HepG2 (cell line): ENCODE results near the gene KATNB1. TPM values are rescaled to one million over a fixed set of nuclear protein-coding genes. Genes with fewer than 3 reads are reported as not detected.

Experiments
- BHLHE40 ChIP-seq: IDR thresholded peaks from 2 replicates; pipeline ENCODE4 v1.6.1; 2011; ENCODE audit warnings: low read length, improper control_type of control experiment
- CENPT ChIP-seq: sonication (generic); formaldehyde crosslinking; IDR thresholded peaks from 2 replicates; pipeline ENCODE4 v1.8.0; 2022; ENCODE audit warnings: low read depth, mild to moderate bottlenecking, moderate library complexity, missing genetic modification reagents
- FOXC1 ChIP-seq: sonication (generic); formaldehyde crosslinking; IDR thresholded peaks from 2 replicates; pipeline ENCODE4 v1.8.0; 2022; ENCODE audit warnings: mild to moderate bottlenecking, missing genetic modification reagents, borderline replicate concordance
- FOXM1 ChIP-seq: sonication (generic); formaldehyde crosslinking; IDR thresholded peaks from 2 replicates; pipeline ENCODE4 v1.5.0; 2020; ENCODE audit warnings: missing genetic modification reagents
- HNRNPK ChIP-seq: fragments of 200-400 bp; formaldehyde crosslinking; IDR thresholded peaks from 2 replicates; pipeline ENCODE4 v1.6.1; 2018; ENCODE audit warnings: low read length, low read depth, moderate library complexity, mild to moderate bottlenecking; ENCODE audit not compliant: poor library complexity, severe bottlenecking
- KDM5B ChIP-seq: sonication (generic); formaldehyde crosslinking; IDR thresholded peaks from 2 replicates; pipeline ENCODE4 v1.4.0; 2020; ENCODE audit warnings: missing genetic modification reagents, mild to moderate bottlenecking, borderline replicate concordance
- NFIC ChIP-seq: IDR thresholded peaks from 2 replicates; pipeline ENCODE4 v1.6.1; 2012; ENCODE audit warnings: mild to moderate bottlenecking, low read length, inconsistent platforms
- PHF8 ChIP-seq: sonication (generic); formaldehyde crosslinking; IDR thresholded peaks from 2 replicates; pipeline ENCODE4 v1.5.0; 2020; ENCODE audit warnings: missing genetic modification reagents
- TCF7L2 ChIP-seq: IDR thresholded peaks from 2 replicates; pipeline ENCODE4 v1.6.1; 2011; ENCODE audit warnings: mild to moderate bottlenecking, low read depth, low read length, moderate library complexity
- THAP11 ChIP-seq: IDR thresholded peaks from 2 replicates; pipeline ENCODE4 v1.6.1; 2016; ENCODE audit warnings: missing biosample characterization, missing genetic modification reagents
- ZNF3 ChIP-seq: IDR thresholded peaks from 2 replicates; pipeline ENCODE4 v1.7.0; 2017; ENCODE audit warnings: inconsistent platforms
- ZNF335 ChIP-seq: sonication (generic); formaldehyde crosslinking; IDR thresholded peaks from 2 replicates; pipeline ENCODE4 v1.4.0; 2020; ENCODE audit warnings: missing genetic modification reagents
- ZNF564 ChIP-seq: sonication (generic); formaldehyde crosslinking; IDR thresholded peaks from 2 replicates; pipeline ENCODE4 v1.8.1; 2023; ENCODE audit warnings: mild to moderate bottlenecking, missing genetic modification reagents
- ZNF598 ChIP-seq: sonication (generic); formaldehyde crosslinking; IDR thresholded peaks from 2 replicates; pipeline ENCODE4 v1.5.1; 2020; ENCODE audit warnings: mild to moderate bottlenecking, missing genetic modification reagents, borderline replicate concordance
- ZNF781 ChIP-seq: sonication (generic); formaldehyde crosslinking; IDR thresholded peaks from 2 replicates; pipeline ENCODE4 v1.5.1; 2020; ENCODE audit warnings: borderline replicate concordance, mild to moderate bottlenecking, missing genetic modification reagents; ENCODE audit errors: not compliant biosample characterization
- ZNF782 ChIP-seq: sonication (generic); formaldehyde crosslinking; IDR thresholded peaks from 2 replicates; pipeline ENCODE4 v1.4.0; 2020; ENCODE audit warnings: missing genetic modification reagents, mild to moderate bottlenecking, borderline replicate concordance
- polyA plus RNA-seq, 8 experiments: library from polyadenylated mRNA; depleted of rRNA in 3 of 8; stranded (reverse) in 7 of 8; unstranded in 1 of 8; fragments of >200 nt; fragmentation: Illumina TruSeq in 4 of 8; extraction: Trizol in 4 of 8; gene quantifications; 2 replicates each; pipeline versions ENCODE4 v1.2.1 to v1.2.3, GENCODE V29; 2011 to 2016; ENCODE audit warnings: low read depth in 4 of 8, missing spikeins in 1 of 8, mixed read lengths in 1 of 8; ENCODE audit not compliant: insufficient read depth in 1 of 8
- total RNA-seq, 5 experiments: library from RNA; depleted of rRNA; stranded (reverse); fragments of >200 nt; fragmentation: Illumina TruSeq; extraction: Trizol; gene quantifications; 2 replicates each; pipeline ENCODE4 v1.2.3, GENCODE V29; 2016; ENCODE audit warnings: low read depth in 1 of 5
- TF ChIP-seq, protein P1 (sequence below), 2 experiments: IDR thresholded peaks; 2 replicates each; pipeline ENCODE4 v1.6.1; 2011 to 2012; ENCODE audit warnings: low read length in 2 of 2, borderline replicate concordance in 1 of 2, low read depth in 1 of 2, mild to moderate bottlenecking in 1 of 2, moderate library complexity in 1 of 2
- TF ChIP-seq, protein P2 (sequence below): sonication (generic); formaldehyde crosslinking; IDR thresholded peaks from 2 replicates; pipeline ENCODE4 v1.8.1; 2023; ENCODE audit warnings: mild to moderate bottlenecking, missing genetic modification reagents
- TF ChIP-seq, protein P3 (sequence below): sonication (generic); formaldehyde crosslinking; IDR thresholded peaks from 2 replicates; pipeline ENCODE4 v1.4.0; 2020; ENCODE audit warnings: missing genetic modification reagents, borderline replicate concordance
- TF ChIP-seq, protein P4 (sequence below): sonication (generic); formaldehyde crosslinking; IDR thresholded peaks from 2 replicates; pipeline ENCODE4 v1.4.0; 2020; ENCODE audit warnings: mild to moderate bottlenecking, missing genetic modification reagents
- TF ChIP-seq, protein P5 (sequence below): sonication (generic); formaldehyde crosslinking; IDR thresholded peaks from 2 replicates; pipeline ENCODE4 v1.4.0; 2020; ENCODE audit warnings: missing genetic modification reagents; ENCODE audit errors: not compliant biosample characterization

The KATNB1 gene
- total and polyA plus RNA-seq, 2 of the 13 experiments (the other 11 are each of a cell fraction or from before 2014, with no cell fraction given): 31.5 to 43.5 TPM

DNA sequence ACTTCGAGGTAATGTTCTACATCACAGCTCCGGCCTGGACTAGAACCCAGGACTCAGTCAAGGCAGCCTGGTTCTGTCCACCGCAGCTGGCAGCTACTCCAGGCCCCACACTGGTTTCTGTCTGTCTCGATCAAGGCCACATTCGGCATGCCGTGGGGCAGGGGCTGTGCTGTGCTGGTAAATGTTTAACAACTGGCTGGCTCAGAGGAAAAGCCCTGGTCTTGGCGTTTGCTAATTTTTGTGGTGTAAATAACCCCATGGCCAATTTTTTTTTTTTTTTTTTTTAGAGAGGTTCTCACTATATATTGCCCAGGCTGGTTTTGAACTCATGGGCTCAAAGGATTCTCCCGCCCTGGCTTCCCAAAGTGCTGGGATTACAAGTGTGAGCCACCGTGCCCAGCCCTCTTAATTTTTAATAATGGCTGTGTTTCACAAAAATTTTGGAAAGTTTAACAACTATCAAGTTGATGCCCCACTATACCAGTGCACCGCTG is 41.3 kb upstream of the KATNB1 start (continued):
- no peak for TF ChIP-seq ZNF781 (CRISPR knock-in tag)
- no peak for TF ChIP-seq CENPT (CRISPR knock-in tag)
- TF ChIP-seq, protein P1, sequence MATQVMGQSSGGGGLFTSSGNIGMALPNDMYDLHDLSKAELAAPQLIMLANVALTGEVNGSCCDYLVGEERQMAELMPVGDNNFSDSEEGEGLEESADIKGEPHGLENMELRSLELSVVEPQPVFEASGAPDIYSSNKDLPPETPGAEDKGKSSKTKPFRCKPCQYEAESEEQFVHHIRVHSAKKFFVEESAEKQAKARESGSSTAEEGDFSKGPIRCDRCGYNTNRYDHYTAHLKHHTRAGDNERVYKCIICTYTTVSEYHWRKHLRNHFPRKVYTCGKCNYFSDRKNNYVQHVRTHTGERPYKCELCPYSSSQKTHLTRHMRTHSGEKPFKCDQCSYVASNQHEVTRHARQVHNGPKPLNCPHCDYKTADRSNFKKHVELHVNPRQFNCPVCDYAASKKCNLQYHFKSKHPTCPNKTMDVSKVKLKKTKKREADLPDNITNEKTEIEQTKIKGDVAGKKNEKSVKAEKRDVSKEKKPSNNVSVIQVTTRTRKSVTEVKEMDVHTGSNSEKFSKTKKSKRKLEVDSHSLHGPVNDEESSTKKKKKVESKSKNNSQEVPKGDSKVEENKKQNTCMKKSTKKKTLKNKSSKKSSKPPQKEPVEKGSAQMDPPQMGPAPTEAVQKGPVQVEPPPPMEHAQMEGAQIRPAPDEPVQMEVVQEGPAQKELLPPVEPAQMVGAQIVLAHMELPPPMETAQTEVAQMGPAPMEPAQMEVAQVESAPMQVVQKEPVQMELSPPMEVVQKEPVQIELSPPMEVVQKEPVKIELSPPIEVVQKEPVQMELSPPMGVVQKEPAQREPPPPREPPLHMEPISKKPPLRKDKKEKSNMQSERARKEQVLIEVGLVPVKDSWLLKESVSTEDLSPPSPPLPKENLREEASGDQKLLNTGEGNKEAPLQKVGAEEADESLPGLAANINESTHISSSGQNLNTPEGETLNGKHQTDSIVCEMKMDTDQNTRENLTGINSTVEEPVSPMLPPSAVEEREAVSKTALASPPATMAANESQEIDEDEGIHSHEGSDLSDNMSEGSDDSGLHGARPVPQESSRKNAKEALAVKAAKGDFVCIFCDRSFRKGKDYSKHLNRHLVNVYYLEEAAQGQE (IDR thresholded peaks at IDR 0.05; ENCODE audit: borderline replicate concordance in 1 of 2, low read depth in 1 of 2, low read length in 2 of 2): peak in 1 of 2 experiments; percentile 10; a peak in 1 of 4 replicates
- no peak for TF ChIP-seq HNRNPK
- no peak for TF ChIP-seq BHLHE40
- no peak for TF ChIP-seq ZNF598
- TF ChIP-seq ZNF3 (CRISPR knock-in tag): no peak
- TF ChIP-seq TCF7L2: no peak
- TF ChIP-seq NFIC: no peak
- TF ChIP-seq KDM5B: no peak
- TF ChIP-seq, protein P2, sequence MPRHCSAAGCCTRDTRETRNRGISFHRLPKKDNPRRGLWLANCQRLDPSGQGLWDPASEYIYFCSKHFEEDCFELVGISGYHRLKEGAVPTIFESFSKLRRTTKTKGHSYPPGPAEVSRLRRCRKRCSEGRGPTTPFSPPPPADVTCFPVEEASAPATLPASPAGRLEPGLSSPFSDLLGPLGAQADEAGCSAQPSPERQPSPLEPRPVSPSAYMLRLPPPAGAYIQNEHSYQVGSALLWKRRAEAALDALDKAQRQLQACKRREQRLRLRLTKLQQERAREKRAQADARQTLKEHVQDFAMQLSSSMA (CRISPR knock-in tag): no peak
- TF ChIP-seq PHF8 (CRISPR knock-in tag): no peak
- TF ChIP-seq, protein P3, sequence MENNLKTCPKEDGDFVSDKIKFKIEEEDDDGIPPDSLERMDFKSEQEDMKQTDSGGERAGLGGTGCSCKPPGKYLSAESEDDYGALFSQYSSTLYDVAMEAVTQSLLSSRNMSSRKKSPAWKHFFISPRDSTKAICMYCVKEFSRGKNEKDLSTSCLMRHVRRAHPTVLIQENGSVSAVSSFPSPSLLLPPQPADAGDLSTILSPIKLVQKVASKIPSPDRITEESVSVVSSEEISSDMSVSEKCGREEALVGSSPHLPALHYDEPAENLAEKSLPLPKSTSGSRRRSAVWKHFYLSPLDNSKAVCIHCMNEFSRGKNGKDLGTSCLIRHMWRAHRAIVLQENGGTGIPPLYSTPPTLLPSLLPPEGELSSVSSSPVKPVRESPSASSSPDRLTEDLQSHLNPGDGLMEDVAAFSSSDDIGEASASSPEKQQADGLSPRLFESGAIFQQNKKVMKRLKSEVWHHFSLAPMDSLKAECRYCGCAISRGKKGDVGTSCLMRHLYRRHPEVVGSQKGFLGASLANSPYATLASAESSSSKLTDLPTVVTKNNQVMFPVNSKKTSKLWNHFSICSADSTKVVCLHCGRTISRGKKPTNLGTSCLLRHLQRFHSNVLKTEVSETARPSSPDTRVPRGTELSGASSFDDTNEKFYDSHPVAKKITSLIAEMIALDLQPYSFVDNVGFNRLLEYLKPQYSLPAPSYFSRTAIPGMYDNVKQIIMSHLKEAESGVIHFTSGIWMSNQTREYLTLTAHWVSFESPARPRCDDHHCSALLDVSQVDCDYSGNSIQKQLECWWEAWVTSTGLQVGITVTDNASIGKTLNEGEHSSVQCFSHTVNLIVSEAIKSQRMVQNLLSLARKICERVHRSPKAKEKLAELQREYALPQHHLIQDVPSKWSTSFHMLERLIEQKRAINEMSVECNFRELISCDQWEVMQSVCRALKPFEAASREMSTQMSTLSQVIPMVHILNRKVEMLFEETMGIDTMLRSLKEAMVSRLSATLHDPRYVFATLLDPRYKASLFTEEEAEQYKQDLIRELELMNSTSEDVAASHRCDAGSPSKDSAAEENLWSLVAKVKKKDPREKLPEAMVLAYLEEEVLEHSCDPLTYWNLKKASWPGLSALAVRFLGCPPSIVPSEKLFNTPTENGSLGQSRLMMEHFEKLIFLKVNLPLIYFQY (CRISPR knock-in tag): no peak
- no peak for TF ChIP-seq ZNF564 (CRISPR knock-in tag)
- TF ChIP-seq, protein P4, sequence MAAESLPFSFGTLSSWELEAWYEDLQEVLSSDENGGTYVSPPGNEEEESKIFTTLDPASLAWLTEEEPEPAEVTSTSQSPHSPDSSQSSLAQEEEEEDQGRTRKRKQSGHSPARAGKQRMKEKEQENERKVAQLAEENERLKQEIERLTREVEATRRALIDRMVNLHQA (CRISPR knock-in tag): no peak
- no peak for TF ChIP-seq FOXM1
- no peak for TF ChIP-seq THAP11 (CRISPR knock-in tag)
- TF ChIP-seq FOXC1 (CRISPR knock-in tag): no peak
- no peak for TF ChIP-seq ZNF335
- no peak for TF ChIP-seq ZNF782 (CRISPR knock-in tag)
- TF ChIP-seq, protein P5, sequence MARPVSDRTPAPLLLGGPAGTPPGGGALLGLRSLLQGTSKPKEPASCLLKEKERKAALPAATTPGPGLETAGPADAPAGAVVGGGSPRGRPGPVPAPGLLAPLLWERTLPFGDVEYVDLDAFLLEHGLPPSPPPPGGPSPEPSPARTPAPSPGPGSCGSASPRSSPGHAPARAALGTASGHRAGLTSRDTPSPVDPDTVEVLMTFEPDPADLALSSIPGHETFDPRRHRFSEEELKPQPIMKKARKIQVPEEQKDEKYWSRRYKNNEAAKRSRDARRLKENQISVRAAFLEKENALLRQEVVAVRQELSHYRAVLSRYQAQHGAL (CRISPR knock-in tag): no peak
